HG03135 (cell line): ENCODE data around the gene LHFPL6.

Experiments
- ATAC-seq: cut with Tn5 transposase; IDR thresholded peaks from one replicate; pipeline ENCODE4 v1.9.1; 2021; ENCODE audit warnings: mild to moderate bottlenecking, moderate library complexity; ENCODE audit not compliant: unreplicated experiment

LHFPL6 gene

GRCh38 chr13:39602614-39603366, at the start of gene LHFPL6:
LHFPL6 (minus strand) TSS chr13:39603193.
- peak; percentile 89 for ATAC-seq

- ATAC-seq: no peak
Measured at GRCh38 chr13:39646122-39646521, 43.1 kb upstream of the LHFPL6 start.

GRCh38 chr13:39641645-39642044, 38.7 kb upstream of the LHFPL6 start:
- no peak for ATAC-seq

- no peak for ATAC-seq
Measured at GRCh38 chr13:39637890-39638289, 34.9 kb upstream of the LHFPL6 start.

- ATAC-seq: no peak
Measured at GRCh38 chr13:39635564-39635963, 32.6 kb upstream of the LHFPL6 start.

GRCh38 chr13:39632994-39633393, 30.0 kb upstream of the LHFPL6 start:
- ATAC-seq: no peak

GRCh38 chr13:39631307-39631706, 28.3 kb upstream of the LHFPL6 start:
- no peak for ATAC-seq

- no peak for ATAC-seq
Measured at GRCh38 chr13:39623466-39623865, 20.5 kb upstream of the LHFPL6 start.

GRCh38 chr13:39618561-39618960, 15.6 kb upstream of the LHFPL6 start:
- ATAC-seq: no peak

- no peak for ATAC-seq
Measured at GRCh38 chr13:39616087-39616694, 13.2 kb upstream of the LHFPL6 start.

GRCh38 chr13:39612023-39612637, 9.1 kb upstream of the LHFPL6 start:
- no peak for ATAC-seq

- no peak for ATAC-seq
Measured at GRCh38 chr13:39607876-39608275, 4.9 kb upstream of the LHFPL6 start.

GRCh38 chr13:39605677-39606320, 2.8 kb upstream of the LHFPL6 start:
- ATAC-seq: no peak

- no peak for ATAC-seq
Measured at GRCh38 chr13:39604756-39605155, 1.8 kb upstream of the LHFPL6 start.

- peak; percentile 6 for ATAC-seq
Measured at GRCh38 chr13:39603424-39603947, 493 bp upstream of the LHFPL6 start.

- peak; percentile 23 for ATAC-seq
Measured at GRCh38 chr13:39602277-39602613, 748 bp downstream of the LHFPL6 start.

GRCh38 chr13:39601636-39602035, 1.4 kb downstream of the LHFPL6 start:
- no peak for ATAC-seq

- no peak for ATAC-seq
Measured at GRCh38 chr13:39600766-39601165, 2.2 kb downstream of the LHFPL6 start.

GRCh38 chr13:39599842-39600241, 3.2 kb downstream of the LHFPL6 start:
- no peak for ATAC-seq

- no peak for ATAC-seq
Measured at GRCh38 chr13:39599012-39599411, 4.0 kb downstream of the LHFPL6 start.

- ATAC-seq: no peak
Measured at GRCh38 chr13:39597838-39598237, 5.2 kb downstream of the LHFPL6 start.

- ATAC-seq: no peak
Measured at GRCh38 chr13:39596685-39597084, 6.3 kb downstream of the LHFPL6 start.
